Heart left ventricle (tissue), 16 donors: ENCODE data around the gene KIF4A. TPM values are rescaled to one million over a fixed set of nuclear protein-coding genes. Genes with fewer than 3 reads are reported as not detected.

ENCODE experiments used
- ATAC-seq, 4 donors: fragments of 200-7000 bp; cut with Tn5 transposase; one replicate each; pipeline ENCODE4 v1.9.1; 2020 to 2022; ENCODE audit warnings: moderate library complexity in 4 of 4, mild to moderate bottlenecking in 3 of 4, moderate number of reproducible peaks in 1 of 4
- DNase-seq, 5 donors: peaks; one replicate each; pipeline ENCODE4 v3.0.0-alpha.2; 2020
- H3K27ac ChIP-seq, 12 donors: fragments of 200-600 bp; sonication (generic) in 4 of 12; one replicate each; pipeline versions ENCODE4 v1.5.0 to v1.8.0; 2016 to 2022; ENCODE audit warnings: mild to moderate bottlenecking in 2 of 12
- H3K27me3 ChIP-seq, 9 donors: fragments of 200-600 bp; sonication (generic) in 2 of 9; one replicate each; pipeline versions ENCODE4 v1.5.1 to v1.8.0; 2016 to 2022; ENCODE audit warnings: mild to moderate bottlenecking in 3 of 9
- H3K36me3 ChIP-seq, 9 donors: fragments of 200-600 bp; sonication (generic) in 2 of 9; one replicate each; pipeline versions ENCODE4 v1.5.0 to v1.8.0; 2018 to 2022; ENCODE audit warnings: mild to moderate bottlenecking in 2 of 9
- H3K4me1 ChIP-seq, 12 donors: fragments of 200-600 bp; sonication (generic) in 4 of 12; one replicate each; pipeline versions ENCODE4 v1.5.0 to v1.8.0; 2016 to 2022; ENCODE audit warnings: mild to moderate bottlenecking in 3 of 12
- H3K4me3 ChIP-seq, 12 donors: fragments of 200-600 bp; sonication (generic) in 4 of 12; one replicate each; pipeline versions ENCODE4 v1.5.0 to v1.8.0; 2017 to 2022; ENCODE audit warnings: mild to moderate bottlenecking in 9 of 12, moderate library complexity in 4 of 12
- H3K9me3 ChIP-seq, 12 donors: fragments of 200-600 bp; sonication (generic) in 4 of 12; one replicate each; pipeline versions ENCODE4 v1.5.0 to v1.8.0; 2016 to 2022; ENCODE audit warnings: mild to moderate bottlenecking in 1 of 12
- POLR2A ChIP-seq, 2 donors: fragments of 450-650 bp; IDR thresholded peaks; one replicate each; pipeline ENCODE4 v1.6.1; 2017; ENCODE audit warnings: antibody characterized with exemption in 2 of 2, mild to moderate bottlenecking in 2 of 2, moderate library complexity in 2 of 2
- WGBS, 4 donors: extraction: QIAGEN DNeasy Blood & Tissue Kit in 2 of 4; methylation state at CpG; one replicate each; pipeline versions ENCODE4 v1.1.5 to v1.1.7; 2013 to 2018; 5-methylcytosine and 5-hydroxymethylcytosine counted together
- intact Hi-C, 10 donors: fragments of 100-400 bp; cut with DNase I; formaldehyde crosslinking; loops; one replicate each; pipeline versions ENCODE4 v1.11.1 to v1.14.2; 2022
- polyA plus RNA-seq, 2 donors: library from polyadenylated mRNA; stranded (reverse); fragments of 200-250 nt; gene quantifications; one replicate each; pipeline ENCODE4 v1.2.3, GENCODE V29; 2013
- total RNA-seq, 9 donors: library from RNA; depleted of rRNA in 2 of 9; stranded (reverse); fragments of >200 nt in 2 of 9; fragmentation: NEBNext Ultra II Directional in 3 of 9; extraction: Animal tissue kit (Norgen Biotek cat#: 25700) in 3 of 9; gene quantifications; one replicate each; pipeline versions ENCODE4 v1.1.0 to v1.2.4, GENCODE V29; 2016 to 2023
- TF ChIP-seq, protein P1 (sequence below), 12 donors: fragments of 200-600 bp; sonication (generic) in 4 of 12; IDR thresholded peaks; one replicate each; pipeline versions ENCODE4 v1.5.0 to v1.8.0; 2018 to 2022; ENCODE audit warnings: antibody characterized with exemption in 12 of 12, mild to moderate bottlenecking in 5 of 12
- donor health status: ischemic (EF 13 %, LVEDD 7.1; RV severe dilation, severe dysfunction).
- donor health status: healthy with polysubstance abuse.
- donor health status: DM: no; HTN: yes; CAD: no.
- donor health status: DM: no; HTN: no; CAD: no.
- donor health status: ischemic (EF 25% LVEDD 6.9; RV normal size, moderate dysfunction).
- donor health status: ischemic (EF 25% LVEDD 5.7; RV mildly dilated, moderate dysfunction).
- donor health status: healthy.
- donor health status: DM: yes; HTN: yes; CAD: no.
- donor health status: ischemic (EF 35%, LVEDD 5.7; RV mildly dilated, moderate dysfunction).
- donor health status: nonischemic (EF 11% LVEDD 7.7; RV severe dilation, severe dysfunction).
- donor health status: DM: yes; HTN: yes; CAD: no.
- donor health status: PGD.
- donor health status: ischemic (EF 29% LVEDD 5.4; RV normal size, mild dysfunction).
- donor health status: nonischemic (EF 23%, LVEDD 6.1; RV moderate dilation, normal function).

Gene KIF4A
- total and polyA plus RNA-seq, 11 donors: 0.04 to 4.1 (median 0.18) TPM; not detected in 2

DNA sequence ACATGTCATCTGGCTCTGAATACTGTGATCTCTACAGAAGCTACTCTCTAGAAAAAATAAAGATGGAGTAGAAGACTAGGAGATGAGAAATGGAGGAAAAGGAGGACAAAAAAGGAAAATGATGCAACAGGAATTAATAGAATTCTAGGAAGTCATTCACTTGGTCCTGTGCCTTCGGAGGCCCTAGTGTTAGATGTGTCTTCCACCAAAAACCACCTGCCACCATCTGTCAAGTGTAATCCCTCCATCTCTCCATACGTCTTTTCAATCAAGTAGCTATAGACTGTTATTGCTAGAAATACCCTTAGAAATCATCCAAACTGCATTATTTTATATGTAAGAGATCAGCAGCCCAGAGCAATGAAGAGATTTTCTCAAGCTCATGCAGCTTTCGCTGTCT lies 10.8 kb upstream of the KIF4A start:
- 64 to 98% (median 79%) methylated on average over 3 of the region's 3 CpGs for WGBS, 4 donors
- intact Hi-C loops: no loop called here
- no peak for ATAC-seq

DNA sequence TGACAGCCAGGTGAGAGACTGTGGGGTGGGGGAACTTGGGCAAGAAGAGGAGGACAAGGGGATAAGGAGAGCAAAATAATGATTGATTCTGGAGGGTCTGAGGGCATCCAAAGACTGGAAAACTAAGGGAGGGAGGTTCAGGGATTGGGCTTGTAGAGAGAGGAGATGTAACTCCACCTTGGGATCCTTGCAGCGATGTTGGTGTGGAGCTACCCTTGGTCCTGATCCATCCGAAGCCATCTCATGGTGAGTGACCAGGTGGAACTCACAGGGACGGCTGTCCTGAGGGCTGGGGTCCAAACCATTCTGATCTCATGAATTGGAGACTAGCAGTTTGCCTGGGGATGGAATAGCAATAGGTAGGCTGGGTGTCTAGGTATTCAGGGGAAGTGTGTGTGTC lies 9.3 kb upstream of the KIF4A start:
- H3K9me3 ChIP-seq: no peaks in the 10 kb centered on the region
- peaks cover 0 to 13% (median 2%) of the 10 kb centered on the region in 9 donors for H3K36me3 ChIP-seq
- DNase-seq (no peak), ATAC-seq (no peak)
- H3K4me3 ChIP-seq: no peak overlapping the region
- no peak for TF ChIP-seq POLR2A (IDR thresholded peaks at IDR 0.05)
- TF ChIP-seq, protein P1, sequence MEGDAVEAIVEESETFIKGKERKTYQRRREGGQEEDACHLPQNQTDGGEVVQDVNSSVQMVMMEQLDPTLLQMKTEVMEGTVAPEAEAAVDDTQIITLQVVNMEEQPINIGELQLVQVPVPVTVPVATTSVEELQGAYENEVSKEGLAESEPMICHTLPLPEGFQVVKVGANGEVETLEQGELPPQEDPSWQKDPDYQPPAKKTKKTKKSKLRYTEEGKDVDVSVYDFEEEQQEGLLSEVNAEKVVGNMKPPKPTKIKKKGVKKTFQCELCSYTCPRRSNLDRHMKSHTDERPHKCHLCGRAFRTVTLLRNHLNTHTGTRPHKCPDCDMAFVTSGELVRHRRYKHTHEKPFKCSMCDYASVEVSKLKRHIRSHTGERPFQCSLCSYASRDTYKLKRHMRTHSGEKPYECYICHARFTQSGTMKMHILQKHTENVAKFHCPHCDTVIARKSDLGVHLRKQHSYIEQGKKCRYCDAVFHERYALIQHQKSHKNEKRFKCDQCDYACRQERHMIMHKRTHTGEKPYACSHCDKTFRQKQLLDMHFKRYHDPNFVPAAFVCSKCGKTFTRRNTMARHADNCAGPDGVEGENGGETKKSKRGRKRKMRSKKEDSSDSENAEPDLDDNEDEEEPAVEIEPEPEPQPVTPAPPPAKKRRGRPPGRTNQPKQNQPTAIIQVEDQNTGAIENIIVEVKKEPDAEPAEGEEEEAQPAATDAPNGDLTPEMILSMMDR (IDR thresholded peaks at IDR 0.05): no peak
- WGBS, 4 donors: 64 to 93% (median 74%) methylated on average over 3 of the region's 3 CpGs
- no peaks in the 10 kb centered on the region for H3K4me1 ChIP-seq
- no peak overlapping the region for H3K27ac ChIP-seq
- intact Hi-C loops: loop anchor here in 3 of 10 donors (10.0 kb wide), 3 partner anchors 144 to 154 kb away; partner anchors contain the start of genes GDPD2 (in 1 of the 3) and IGBP1 (in 1 of the 3)
- no peaks in the 10 kb centered on the region for H3K27me3 ChIP-seq

More for the DNA sequence above, 10.8 kb upstream of the KIF4A start:
- Histone ChIP-seq H3K9me3 (no peaks in the 10 kb centered on the region), H3K27me3 (no peaks in the 10 kb centered on the region), H3K4me1 (no peaks in the 10 kb centered on the region), H3K27ac (no peak overlapping the region), H3K4me3 (no peak overlapping the region), H3K36me3 (peaks cover 0 to 5% (median 0%) of the 10 kb centered on the region in 9 donors)
- no peak for TF ChIP-seq POLR2A (IDR thresholded peaks at IDR 0.05)
- TF ChIP-seq, protein P1 (IDR thresholded peaks at IDR 0.05): no peak
- no peak for DNase-seq

DNA sequence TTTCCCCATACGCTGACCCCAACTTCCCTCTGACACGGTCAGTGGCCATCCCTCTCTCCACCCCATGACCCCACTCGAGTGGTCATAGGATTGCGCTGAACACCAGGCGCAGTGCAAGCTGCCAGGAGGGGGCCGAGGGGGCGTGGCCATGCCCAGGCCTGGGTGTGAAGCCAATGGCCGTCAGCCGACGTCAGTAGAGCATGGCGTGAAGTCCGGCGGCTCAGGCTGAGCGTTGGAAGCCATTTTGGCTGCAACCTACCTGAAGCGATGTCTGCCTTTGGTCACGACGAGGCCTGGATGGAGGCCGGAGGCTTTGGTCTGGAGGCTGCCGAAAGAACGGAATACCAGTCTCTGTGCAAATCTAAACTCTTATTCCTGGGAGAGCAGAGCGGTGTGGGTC lies 8.0 kb upstream of the KIF4A start, which contains the start of gene RAB41:
Gene RAB41, plus strand, starts transcription at position 222 of the 400 bp plus-strand sequence. Its CDS starts 46 bp downstream, at position 268.
- H3K36me3 ChIP-seq: peaks cover 0 to 21% (median 7%) of the 10 kb centered on the region in 9 donors
- TF ChIP-seq, protein P1 (IDR thresholded peaks at IDR 0.05): no peak
- no peak for TF ChIP-seq POLR2A (IDR thresholded peaks at IDR 0.05)
- 89 to 97% (median 90%) methylated on average over 21 of the region's 21 CpGs for WGBS, 4 donors
- no peaks in the 10 kb centered on the region for H3K4me1 ChIP-seq
- ATAC-seq: no peak
- H3K27ac ChIP-seq: no peak within 1 kb of the TSS
- intact Hi-C loops: loop anchor here in 3 of 10 donors (10.0 kb wide), 3 partner anchors 143 to 153 kb away; partner anchors contain the start of genes GDPD2 (in 1 of the 3) and IGBP1 (in 1 of the 3)
- DNase-seq: no peak
- no peaks in the 10 kb centered on the region for H3K9me3 ChIP-seq
- H3K27me3 ChIP-seq: no peaks in the 10 kb centered on the region
- H3K4me3 ChIP-seq: no peak within 1 kb of the TSS

DNA sequence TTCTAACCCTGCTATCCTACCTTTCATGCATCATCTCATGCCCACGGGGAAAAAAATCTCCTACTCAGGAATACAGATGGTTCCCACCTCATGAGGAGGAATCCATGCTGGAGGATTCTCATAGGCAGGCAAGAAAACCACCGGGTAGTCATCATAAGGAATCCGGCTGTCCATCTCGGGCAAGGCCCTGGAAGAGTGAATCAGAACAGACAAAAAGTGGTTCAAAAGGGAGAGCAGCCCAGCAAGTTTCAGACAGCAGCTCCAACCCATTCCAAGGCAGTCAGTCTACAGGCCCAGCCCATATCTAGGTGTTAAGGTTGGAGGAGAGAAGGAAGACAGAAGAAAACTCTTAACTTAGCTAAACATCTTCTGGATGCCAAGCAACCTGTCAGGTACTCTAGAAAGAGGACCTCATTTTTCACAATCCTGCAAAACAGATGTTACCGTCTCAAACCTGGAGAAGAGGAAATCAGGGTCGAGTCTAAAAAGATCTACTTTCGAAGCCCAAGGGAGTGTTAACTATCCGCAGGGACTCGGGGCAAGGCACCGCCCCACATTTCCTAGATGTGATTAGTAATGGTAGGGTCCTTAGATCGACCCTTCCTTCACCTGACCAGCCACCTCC lies 624 bp upstream of the KIF4A start:
- Histone ChIP-seq H3K27ac (peak overlapping the region in 11 of 12 donors; percentile 48 to 83 (median 69)), H3K4me1 (peaks cover 0 to 18% (median 6%) of the 10 kb centered on the region in 12 donors), H3K4me3 (peak overlapping the region; percentile 29 to 86 (median 59)), H3K36me3 (peaks cover 0 to 32% (median 8%) of the 10 kb centered on the region in 9 donors), H3K27me3 (peaks cover 0 to 4% (median 0%) of the 10 kb centered on the region in 9 donors), H3K9me3 (no peaks in the 10 kb centered on the region)
- intact Hi-C loops: loop anchor here in 3 of 10 donors (5.0 to 10.0 kb wide), 4 partner anchors 136 to 154 kb away; partner anchors contain the start of genes GDPD2 (in 1 of the 3) and IGBP1 (in 1 of the 3)
- ATAC-seq (no peak), DNase-seq (no peak)
- TF ChIP-seq, protein P1 (IDR thresholded peaks at IDR 0.05): no peak
- TF ChIP-seq POLR2A (IDR thresholded peaks at IDR 0.05): no peak
- WGBS, 4 donors: 26 to 54% (median 35%) methylated on average over 11 of the region's 11 CpGs
